K562 (cell line): Measurements from ENCODE around the gene BAHD1. TPM values are rescaled to one million over a fixed set of nuclear protein-coding genes. Genes with fewer than 3 reads are reported as not detected.

Experiments
- ATAC-seq: fragments of 200-7000 bp; cut with Tn5 transposase; 3 replicates; pipeline ENCODE4 v1.9.1; 2020; ENCODE audit warnings: moderate library complexity
- BruUV-seq: library from RNA; stranded (reverse); fragments of 400-500 nt; replicated peaks from 2 replicates; lab custom pipeline; 2021; lab: Mats Ljungman, UMichigan
- CTCF ChIA-PET: fragments of 300-600 bp; formaldehyde crosslinking; extraction: SDS; loops from one replicate; lab custom pipeline; 2021; ENCODE audit warnings: low intra/inter-chr PET ratio; lab: Yijun Ruan, JAX
- POLR2A ChIA-PET: fragments of 300-600, 350-650 bp; sonication (Branson Sonifier 250); formaldehyde crosslinking; extraction: SDS; loops from one replicate; lab custom pipeline; 2021; ENCODE audit warnings: antibody characterized with exemption, inconsistent platforms; lab: Yijun Ruan, JAX
- DNase-seq, 4 experiments: peaks; one replicate each; pipeline versions ENCODE4 v3.0.0 to v3.0.0-alpha.2; 2011 to 2018; ENCODE audit warnings: low spot score in 3 of 4, mixed read lengths in 3 of 4; ENCODE audit errors: extremely low read depth in 1 of 4
- FAIRE-seq: peaks from 2 replicates; lab custom pipeline; 2011; peaks lifted over from hg19 to GRCh38; lab: Jason Lieb, UNC
- H2AFZ ChIP-seq: 2 replicates; pipeline ENCODE4 v1.6.0; 2011; ENCODE audit warnings: low read depth, low read length, control low read depth, inconsistent platforms
- H3K27ac ChIP-seq: fragments of 200-600 bp; 3 replicates; pipeline ENCODE4 v1.8.0; 2011; ENCODE audit warnings: low read depth, mild to moderate bottlenecking, control low read depth, inconsistent platforms, low read length, moderate library complexity, mixed read lengths; ENCODE audit errors: extremely low read depth
- H3K27me3 ChIP-seq, 2 experiments: fragments of 300-600 bp in 1 of 2; 2 replicates in 1 of 2; 3 replicates in 1 of 2; pipeline versions ENCODE4 v1.6.0 to v1.8.0; 2011; ENCODE audit warnings: inconsistent platforms in 2 of 2, low read length in 2 of 2, mild to moderate bottlenecking in 1 of 2, mixed read lengths in 1 of 2, moderate library complexity in 1 of 2; ENCODE audit not compliant: control insufficient read depth in 2 of 2, insufficient read depth in 2 of 2
- H3K36me3 ChIP-seq: fragments of 300-600 bp; 3 replicates; pipeline ENCODE4 v1.8.0; 2011; ENCODE audit warnings: mild to moderate bottlenecking, low read length, inconsistent platforms; ENCODE audit not compliant: control insufficient read depth, insufficient read depth
- H3K4me1 ChIP-seq, 2 experiments: fragments of 200-600 bp in 1 of 2; replicated peaks in 1 of 2; 2 replicates in 1 of 2; 3 replicates in 1 of 2; pipeline versions ENCODE4 v1.5.1 to v1.8.0; 2011; ENCODE audit warnings: inconsistent platforms in 2 of 2, low read length in 2 of 2, mild to moderate bottlenecking in 1 of 2, mixed read lengths in 1 of 2, moderate library complexity in 1 of 2; ENCODE audit not compliant: control insufficient read depth in 2 of 2, insufficient read depth in 2 of 2
- H3K4me2 ChIP-seq: 2 replicates; pipeline ENCODE4 v1.6.1; 2011; ENCODE audit warnings: low read length, control low read depth, inconsistent platforms, mixed read lengths; ENCODE audit not compliant: insufficient read depth
- H3K4me3 ChIP-seq: fragments of 200-600 bp; sonication (generic), shearing (Covaris generic); 2 replicates; pipeline ENCODE4 v1.5.1; 2016; ENCODE audit warnings: control low read depth, inconsistent platforms
- H3K79me2 ChIP-seq: fragments of 200-600 bp; 3 replicates; pipeline ENCODE4 v1.8.0; 2011; ENCODE audit warnings: low read length, inconsistent platforms; ENCODE audit not compliant: control insufficient read depth, insufficient read depth
- H3K9ac ChIP-seq, 2 experiments: 2 replicates each; pipeline versions ENCODE4 v1.6.0 to v1.6.1; 2011; ENCODE audit warnings: low read depth in 2 of 2, low read length in 2 of 2, control low read depth in 1 of 2, inconsistent platforms in 1 of 2, mild to moderate bottlenecking in 1 of 2, mixed read lengths in 1 of 2; ENCODE audit not compliant: insufficient read depth in 1 of 2
- H3K9me1 ChIP-seq: one replicate; pipeline ENCODE4 v1.6.0; 2011; ENCODE audit warnings: inconsistent platforms, mild to moderate bottlenecking, low read length, moderate library complexity; ENCODE audit not compliant: control insufficient read depth, insufficient read depth
- H3K9me3 ChIP-seq: replicated peaks from 2 replicates; pipeline ENCODE4 v1.5.1; 2011; ENCODE audit warnings: low read depth, low read length, inconsistent platforms; ENCODE audit not compliant: control insufficient read depth, insufficient read depth
- H4K20me1 ChIP-seq: replicated peaks from 2 replicates; pipeline ENCODE4 v1.6.1; 2011; ENCODE audit warnings: low read length, inconsistent platforms, mixed read lengths; ENCODE audit not compliant: control insufficient read depth, insufficient read depth
- BCLAF1 ChIP-seq, 2 experiments: fragments of 450-650 bp in 1 of 2; IDR thresholded peaks; 2 replicates each; pipeline ENCODE4 v1.6.1; 2011 to 2017; ENCODE audit warnings: low read depth in 2 of 2, antibody characterized with exemption in 1 of 2, borderline replicate concordance in 1 of 2, low read length in 1 of 2, mild to moderate bottlenecking in 1 of 2, mixed read lengths in 1 of 2; ENCODE audit not compliant: control insufficient read depth in 1 of 2
- CBX1 ChIP-seq: sonication (generic); IDR thresholded peaks from 2 replicates; pipeline ENCODE4 v1.6.1; 2016; ENCODE audit warnings: antibody characterized with exemption, low read depth, mild to moderate bottlenecking
- ELF2 ChIP-seq: fragments of 250-450 bp; sonication (Bioruptor Pico); IDR thresholded peaks from 2 replicates; pipeline ENCODE4 v1.5.0; 2021; ENCODE audit warnings: mild to moderate bottlenecking
- MNT ChIP-seq, 2 experiments: fragments of 450-650 bp; conservative IDR thresholded peaks; 2 replicates each; pipeline ENCODE4 v1.6.1; 2017; ENCODE audit warnings: mild to moderate bottlenecking in 2 of 2, moderate library complexity in 2 of 2
- MTA3 ChIP-seq: fragments of 450-650 bp; formaldehyde crosslinking; IDR thresholded peaks from 2 replicates; pipeline ENCODE4 v1.6.1; 2017; ENCODE audit warnings: mild to moderate bottlenecking, borderline replicate concordance
- SP1 ChIP-seq: sonication (generic); formaldehyde crosslinking; IDR thresholded peaks from 2 replicates; pipeline ENCODE4 v1.8.1; 2022; ENCODE audit warnings: mild to moderate bottlenecking, missing genetic modification reagents
- SRSF3 ChIP-seq: fragments of 200-400 bp; formaldehyde crosslinking; IDR thresholded peaks from 2 replicates; pipeline ENCODE4 v1.6.1; 2016; ENCODE audit warnings: mild to moderate bottlenecking, low read length, moderate library complexity; ENCODE audit not compliant: insufficient read depth
- ZC3H8 ChIP-seq: fragments of 450-650 bp; IDR thresholded peaks from 2 replicates; pipeline ENCODE4 v1.6.1; 2017
- ZNF212 ChIP-seq: fragments of 450-650 bp; formaldehyde crosslinking; IDR thresholded peaks from 2 replicates; pipeline ENCODE4 v1.4.0; 2020; ENCODE audit warnings: mild to moderate bottlenecking
- WGBS: fragments of 100-300 bp; shearing (Covaris generic); methylation state at CpG from one replicate; pipeline ENCODE4 v1.1.6; 2016; ENCODE audit warnings: low coverage, mixed read lengths; ENCODE audit not compliant: insufficient coverage; ENCODE audit errors: missing lambda C conversion rate; 5-methylcytosine and 5-hydroxymethylcytosine counted together
- in situ Hi-C: fragments of 300-500 bp; cut with MboI; formaldehyde crosslinking; loops from 4 replicates; pipeline ENCODE4 v1.15.0; 2018; ENCODE audit warnings: inconsistent platforms, mixed read lengths
- intact Hi-C: fragments of 100-400 bp; cut with micrococcal nuclease; formaldehyde crosslinking; loops from 2 replicates; pipeline ENCODE4 v1.14.2; 2022
- polyA plus RNA-seq, 8 experiments: library from polyadenylated mRNA; depleted of rRNA in 4 of 8; stranded (reverse) in 5 of 8; unstranded in 3 of 8; fragments of >200 nt; fragmentation: Nextera tagmentation in 2 of 8; fragmentation: Illumina TruSeq in 1 of 8; extraction: Ambion mirVana in 2 of 8; extraction: Trizol in 1 of 8; gene quantifications; 2 replicates each; pipeline versions ENCODE4 v1.2.1 to v1.2.3, GENCODE V29; 2011 to 2014; ENCODE audit warnings: inconsistent platforms in 1 of 8, missing spikeins in 1 of 8
- total RNA-seq, 7 experiments: library from RNA; depleted of rRNA in 6 of 7; stranded (reverse); fragments of >200 nt in 6 of 7; fragmentation: Illumina TruSeq in 2 of 7; extraction: Trizol in 2 of 7; gene quantifications; 2 replicates each; pipeline versions ENCODE4 v1.2.1 to v1.2.3, GENCODE V29; 2011 to 2021; ENCODE audit warnings: low replicate concordance in 1 of 7

BAHD1 gene
- total and polyA plus RNA-seq, 9 of the 15 experiments (the other 6 are each of a cell fraction or from before 2014, with no cell fraction given) = 0.55 to 38.5 (median 11.5) TPM

- no peak overlapping the region for H3K4me3 ChIP-seq
- H4K20me1 ChIP-seq = peaks cover 10% of the 10 kb centered on the region; the same call in 1 of the 2 replicates
- no peak overlapping the region for H3K4me2 ChIP-seq
- ChIA-PET CTCF (no interaction called here), POLR2A (interaction anchor here (0.5 to 1.0 kb wide), 2 partner anchors 11 to 96 kb away, joined by 3 read pairs; no protein-coding TSS in a partner anchor)
- 94% methylated on average over 3 of the region's 3 CpGs for WGBS
- peaks cover under 1% of the 10 kb centered on the region for H3K9me1 ChIP-seq
- H3K27me3 ChIP-seq = no peaks in the 10 kb centered on the region
- peaks cover 21 to 27% of the 10 kb centered on the region in 2 experiments for H3K4me1 ChIP-seq
- TF ChIP-seq ZNF212 (no peak), ELF2 (CRISPR knock-in tag) (no peak), SP1 (CRISPR knock-in tag) (no peak), ZC3H8 (no peak), CBX1 (no peak), BCLAF1 (IDR thresholded peaks at IDR 0.05; ENCODE audit: borderline replicate concordance in 1 of 2, control insufficient read depth in 1 of 2, low read depth in 2 of 2, low read length in 1 of 2) (no peak), MNT (conservative IDR thresholded peaks at IDR 0.05) (no peak), MTA3 (no peak), SRSF3 (no peak)
- TF ChIP-seq, all 486 proteins: peak for 0
- Histone ChIP-seq H3K36me3 (peaks cover 80% of the 10 kb centered on the region), H3K9me3 (no peaks in the 10 kb centered on the region), H3K9ac (no peak overlapping the region), H3K79me2 (peaks cover 3% of the 10 kb centered on the region; the same call in 1 of the 3 replicates), H2AFZ (no peak overlapping the region), H3K27ac (no peak overlapping the region)
- FAIRE-seq (no peak), DNase-seq (no peak), ATAC-seq (no peak)
- BruUV-seq = TSS peak; percentile 15
- intact Hi-C loops (no loop called here), in situ Hi-C loops (no loop called here)
Measured at GRCh38 chr15:40464595-40465185, 23.9 kb downstream of the BAHD1 start.
